SK-N-SH (cell line): ENCODE measurements around the gene REEP3. TPM values are rescaled to one million over a fixed set of nuclear protein-coding genes. Genes with fewer than 3 reads are reported as not detected.
A peak's percentile ranks its signal among the peaks of the same experiment; 100 is the strongest.

Experiments used
- CTCF ChIA-PET: fragments of 300-600, 350-600 bp; formaldehyde crosslinking; extraction: SDS; loops from one replicate; lab custom pipeline; 2021; lab: Yijun Ruan, JAX
- POLR2A ChIA-PET: fragments of 350-600 bp; sonication (Branson Sonifier 250); formaldehyde crosslinking; extraction: SDS; loops from one replicate; lab custom pipeline; 2020; ENCODE audit warnings: antibody characterized with exemption, inconsistent platforms; lab: Yijun Ruan, JAX
- DNase-seq: peaks from one replicate; pipeline ENCODE4 v3.0.0; 2012
- H2AFZ ChIP-seq: fragments of 200-600 bp; sonication (generic); 2 replicates; pipeline ENCODE4 v1.8.1; 2016; ENCODE audit warnings: antibody characterized with exemption, mild to moderate bottlenecking, low read depth
- H3F3A ChIP-seq: fragments of 200-600 bp; sonication (generic); replicated peaks from 2 replicates; pipeline ENCODE3; 2016; ENCODE audit warnings: antibody characterized with exemption, mild to moderate bottlenecking; ENCODE audit not compliant: insufficient read depth
- H3K27ac ChIP-seq, 2 experiments: fragments of 200-500 bp in 1 of 2; fragments of 200-600 bp in 1 of 2; sonication (Bioruptor generic) in 1 of 2; sonication (generic), shearing (Covaris generic) in 1 of 2; 2 replicates each; pipeline versions ENCODE4 v1.5.1 to v1.6.1; 2014 to 2016; ENCODE audit warnings: low read depth in 2 of 2, inconsistent platforms in 1 of 2, low read length in 1 of 2, mild to moderate bottlenecking in 1 of 2, mixed read lengths in 1 of 2
- H3K27me3 ChIP-seq: fragments of 200-600 bp; sonication (generic), shearing (Covaris generic); 2 replicates; pipeline ENCODE4 v1.6.1; 2016; ENCODE audit warnings: mixed run types; ENCODE audit not compliant: insufficient read depth
- H3K36me3 ChIP-seq, 2 experiments: fragments of 200-500 bp in 1 of 2; fragments of 200-600 bp in 1 of 2; sonication (Bioruptor generic) in 1 of 2; sonication (generic) in 1 of 2; replicated peaks in 1 of 2; 2 replicates each; pipeline versions ENCODE3 to v1.5.1; 2014 to 2016; ENCODE audit warnings: low read length in 1 of 2, mild to moderate bottlenecking in 1 of 2; ENCODE audit not compliant: insufficient read depth in 2 of 2, control insufficient read depth in 1 of 2
- H3K4me1 ChIP-seq, 2 experiments: fragments of 200-500 bp in 1 of 2; fragments of 200-600 bp in 1 of 2; sonication (Bioruptor generic) in 1 of 2; sonication (generic), shearing (Covaris generic) in 1 of 2; 2 replicates each; pipeline versions ENCODE4 v1.5.1 to v1.6.1; 2014 to 2016; ENCODE audit warnings: low read depth in 1 of 2, low read length in 1 of 2, mixed run types in 1 of 2; ENCODE audit not compliant: insufficient read depth in 2 of 2, control insufficient read depth in 1 of 2
- H3K4me2 ChIP-seq: fragments of 200-600 bp; sonication (generic), shearing (Covaris generic); 2 replicates; pipeline ENCODE4 v1.6.1; 2017; ENCODE audit warnings: mixed run types
- H3K4me3 ChIP-seq, 2 experiments: fragments of 200-500 bp in 1 of 2; fragments of 200-600 bp in 1 of 2; sonication (Bioruptor generic) in 1 of 2; sonication (generic), shearing (Covaris generic) in 1 of 2; 2 replicates each; pipeline versions ENCODE4 v1.5.1 to v1.8.1; 2014 to 2016; ENCODE audit warnings: low read depth in 2 of 2, inconsistent platforms in 1 of 2, low read length in 1 of 2, mild to moderate bottlenecking in 1 of 2, mixed read lengths in 1 of 2, moderate library complexity in 1 of 2
- H3K79me2 ChIP-seq: fragments of 200-600 bp; sonication (generic); 2 replicates; pipeline ENCODE4 v1.8.1; 2017; ENCODE audit warnings: mild to moderate bottlenecking; ENCODE audit not compliant: insufficient read depth
- H3K9ac ChIP-seq: fragments of 200-600 bp; sonication (generic); 2 replicates; pipeline ENCODE4 v1.6.1; 2017; ENCODE audit warnings: mixed run types
- H3K9me2 ChIP-seq: fragments of 200-600 bp; sonication (generic); 2 replicates; pipeline ENCODE4 v1.6.1; 2017; ENCODE audit warnings: mixed run types
- H3K9me3 ChIP-seq: fragments of 200-600 bp; sonication (generic); 2 replicates; pipeline ENCODE4 v1.6.1; 2017; ENCODE audit warnings: mixed run types, mild to moderate bottlenecking, moderate library complexity
- H4K20me1 ChIP-seq: fragments of 200-600 bp; sonication (generic); 2 replicates; pipeline ENCODE4 v1.6.1; 2017; ENCODE audit warnings: mild to moderate bottlenecking, mixed run types; ENCODE audit not compliant: insufficient read depth
- ELF1 ChIP-seq: IDR thresholded peaks from 2 replicates; pipeline ENCODE4 v1.4.0; 2012
- EP300 ChIP-seq, 2 experiments: IDR thresholded peaks; 2 replicates each; pipeline versions ENCODE4 v1.4.0 to v1.6.1; 2012; ENCODE audit warnings: borderline replicate concordance in 1 of 2, low read depth in 1 of 2, low read length in 1 of 2
- EZH2phosphoT487 ChIP-seq: fragments of 200-600 bp; sonication (generic); IDR thresholded peaks from 2 replicates; pipeline ENCODE4 v1.6.1; 2017; ENCODE audit warnings: low read depth, mixed run types, mild to moderate bottlenecking, antibody characterized with exemption, moderate library complexity, borderline replicate concordance
- FOSL2 ChIP-seq: IDR thresholded peaks from 2 replicates; pipeline ENCODE4 v1.4.0; 2012; ENCODE audit warnings: low read depth, mild to moderate bottlenecking, moderate library complexity, borderline replicate concordance
- FOXJ3 ChIP-seq: sonication (generic); formaldehyde crosslinking; IDR thresholded peaks from 2 replicates; pipeline ENCODE4 v1.5.1; 2020; ENCODE audit warnings: mild to moderate bottlenecking, missing genetic modification reagents
- GABPA ChIP-seq: IDR thresholded peaks from 2 replicates; pipeline ENCODE4 v1.4.0; 2012; ENCODE audit warnings: low read depth, mild to moderate bottlenecking
- GATA2 ChIP-seq: sonication (generic); formaldehyde crosslinking; IDR thresholded peaks from 2 replicates; pipeline ENCODE4 v1.5.0; 2020; ENCODE audit warnings: mild to moderate bottlenecking, missing genetic modification reagents
- JUND ChIP-seq: IDR thresholded peaks from 2 replicates; pipeline ENCODE4 v1.4.0; 2012
- MXI1 ChIP-seq: IDR thresholded peaks from 2 replicates; pipeline ENCODE4 v1.6.1; 2012; ENCODE audit warnings: mild to moderate bottlenecking, low read depth, low read length, improper control_type of control experiment
- POLR2AphosphoS5 ChIP-seq: IDR thresholded peaks from 2 replicates; pipeline ENCODE4 v1.6.1; 2012; ENCODE audit warnings: low read depth, low read length
- RCOR1 ChIP-seq: fragments of 150-350 bp; IDR thresholded peaks from 2 replicates; pipeline ENCODE4 v1.6.1; 2017; ENCODE audit warnings: antibody characterized with exemption, low read length
- REST ChIP-seq: IDR thresholded peaks from 2 replicates; pipeline ENCODE4 v1.6.1; 2012; ENCODE audit warnings: mild to moderate bottlenecking, low read depth, low read length, moderate library complexity
- RFX5 ChIP-seq: IDR thresholded peaks from 2 replicates; pipeline ENCODE4 v1.6.1; 2012; ENCODE audit warnings: mild to moderate bottlenecking, improper control_type of control experiment, low read length
- TAF1 ChIP-seq: IDR thresholded peaks from 2 replicates; pipeline ENCODE4 v1.6.1; 2012; ENCODE audit warnings: low read depth, mild to moderate bottlenecking, low read length, moderate library complexity, borderline replicate concordance
- TEAD4 ChIP-seq: IDR thresholded peaks from 2 replicates; pipeline ENCODE4 v1.4.0; 2012; ENCODE audit warnings: mild to moderate bottlenecking, borderline replicate concordance; ENCODE audit not compliant: insufficient read depth
- YY1 ChIP-seq: IDR thresholded peaks from 2 replicates; pipeline ENCODE4 v1.4.0; 2012; ENCODE audit warnings: low read depth, mild to moderate bottlenecking
- ZBTB33 ChIP-seq: IDR thresholded peaks from 2 replicates; pipeline ENCODE4 v1.4.0; 2012; ENCODE audit warnings: low read depth, borderline replicate concordance
- WGBS: methylation state at CpG from one replicate; pipeline ENCODE4 v1.1.6; 2017; ENCODE audit warnings: low lambda C conversion rate; 5-methylcytosine and 5-hydroxymethylcytosine counted together
- polyA plus RNA-seq, 3 experiments: library from polyadenylated mRNA; depleted of rRNA; stranded (reverse); fragments of >200 nt; gene quantifications; 2 replicates each; pipeline ENCODE4 v1.2.3, GENCODE V29; 2012
- TF ChIP-seq, protein P1 (sequence below): IDR thresholded peaks from 2 replicates; pipeline ENCODE4 v1.4.0; 2012; ENCODE audit warnings: low read depth, borderline replicate concordance
- TF ChIP-seq, protein P2 (sequence below): IDR thresholded peaks from 2 replicates; pipeline ENCODE4 v1.4.0; 2012; ENCODE audit warnings: low read depth

Gene REEP3
- polyA plus RNA-seq, 1 of the 3 experiments (the other 2 are of a cell fraction), result 7.6 TPM

GRCh38 chr10:63539377-63539776 lies 18.2 kb downstream of the REEP3 start:
- ChIA-PET CTCF (interaction anchor here (0.7 to 6.5 kb wide), 9 partner anchors 9 to 373 kb away, joined by 3 to 36 read pairs (median 5); no protein-coding TSS in a partner anchor), POLR2A (interaction anchor here (0.8 to 2.5 kb wide), 4 partner anchors 17 to 406 kb away, joined by 3 to 11 read pairs (median 4); partner anchors contain the start of gene NRBF2)
- Histone ChIP-seq H3K9ac (no peak overlapping the region), H3F3A (peaks cover 19% of the 10 kb centered on the region), H3K4me2 (no peak overlapping the region), H3K27ac (peak overlapping the region in 1 of 2 experiments; percentile 90; a peak in 3 of 4 replicates), H3K36me3 (peaks cover 0 to 5% of the 10 kb centered on the region in 2 experiments), H2AFZ (no peak overlapping the region), H3K4me1 (peaks cover 4 to 37% of the 10 kb centered on the region in 2 experiments; a peak in 3 of 4 replicates), H3K4me3 (no peak overlapping the region), H3K27me3 (no peaks in the 10 kb centered on the region), H3K9me2 (no peaks in the 10 kb centered on the region), H3K79me2 (peaks cover 50% of the 10 kb centered on the region), H4K20me1 (no peaks in the 10 kb centered on the region), H3K9me3 (no peaks in the 10 kb centered on the region)
- DNase-seq, result no peak
- no peak for TF ChIP-seq YY1
- 96% methylated on average over 2 of the region's 2 CpGs for WGBS

DNA sequence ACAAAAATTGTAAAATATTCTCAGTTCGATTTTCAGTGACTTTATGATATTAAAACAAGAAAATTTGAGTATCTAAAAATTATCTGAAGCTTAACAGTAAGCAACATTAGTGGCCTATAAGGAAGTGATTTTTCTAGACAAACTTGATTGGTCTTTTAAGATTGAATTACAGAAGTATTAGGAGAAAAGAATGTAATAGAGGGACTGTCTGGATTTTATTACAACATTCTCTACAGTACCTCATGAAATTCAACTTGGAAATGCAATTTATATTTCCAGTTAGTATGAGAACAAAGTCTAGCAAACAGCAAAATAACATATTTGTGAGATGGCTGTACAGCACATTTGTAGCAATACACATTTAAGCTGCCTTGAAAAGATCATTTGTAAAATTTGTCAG lies 18.8 kb downstream of the REEP3 start:
- Histone ChIP-seq H3K9me2 (no peaks in the 10 kb centered on the region), H3K27ac (peak overlapping the region; percentile 21 to 90; a peak in 3 of 4 replicates), H3K9me3 (no peaks in the 10 kb centered on the region), H3K4me3 (no peak overlapping the region), H3K4me2 (no peak overlapping the region), H3K36me3 (peaks cover 0 to 5% of the 10 kb centered on the region in 2 experiments), H4K20me1 (no peaks in the 10 kb centered on the region), H3F3A (peaks cover 19% of the 10 kb centered on the region), H2AFZ (no peak overlapping the region), H3K9ac (no peak overlapping the region), H3K79me2 (peaks cover 49% of the 10 kb centered on the region), H3K27me3 (no peaks in the 10 kb centered on the region), H3K4me1 (peaks cover 4 to 41% of the 10 kb centered on the region in 2 experiments; a peak in 3 of 4 replicates)
- POLR2A ChIA-PET, result interaction anchor here (0.8 to 1.0 kb wide), 2 partner anchors 17 to 407 kb away, joined by 3 read pairs; partner anchors contain the start of gene NRBF2
- WGBS, result 22% methylated on average over 1 of the region's 1 CpG
- CTCF ChIA-PET, result interaction anchor here (0.7 to 6.5 kb wide), 8 partner anchors 8 to 373 kb away, joined by 3 to 36 read pairs (median 5); no protein-coding TSS in a partner anchor
- TF ChIP-seq ZBTB33 (no peak), GABPA (no peak), EP300 (IDR thresholded peaks at IDR 0.05; ENCODE audit: borderline replicate concordance in 1 of 2, low read depth in 1 of 2, low read length in 1 of 2) (no peak), RFX5 (no peak), ELF1 (no peak), POLR2AphosphoS5 (no peak), REST (no peak), FOXJ3 (CRISPR knock-in tag) (no peak), TAF1 (no peak), MXI1 (no peak), EZH2phosphoT487 (no peak), TEAD4 (no peak), RCOR1 (no peak), JUND (no peak), GATA2 (CRISPR knock-in tag) (no peak), FOSL2 (no peak)
- TF ChIP-seq, protein P1, sequence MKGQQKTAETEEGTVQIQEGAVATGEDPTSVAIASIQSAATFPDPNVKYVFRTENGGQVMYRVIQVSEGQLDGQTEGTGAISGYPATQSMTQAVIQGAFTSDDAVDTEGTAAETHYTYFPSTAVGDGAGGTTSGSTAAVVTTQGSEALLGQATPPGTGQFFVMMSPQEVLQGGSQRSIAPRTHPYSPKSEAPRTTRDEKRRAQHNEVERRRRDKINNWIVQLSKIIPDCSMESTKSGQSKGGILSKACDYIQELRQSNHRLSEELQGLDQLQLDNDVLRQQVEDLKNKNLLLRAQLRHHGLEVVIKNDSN, result no peak
- TF ChIP-seq, protein P2, sequence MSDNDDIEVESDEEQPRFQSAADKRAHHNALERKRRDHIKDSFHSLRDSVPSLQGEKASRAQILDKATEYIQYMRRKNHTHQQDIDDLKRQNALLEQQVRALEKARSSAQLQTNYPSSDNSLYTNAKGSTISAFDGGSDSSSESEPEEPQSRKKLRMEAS, result no peak
- no peak for DNase-seq
